MCF 10A (cell line): ENCODE measurements around the gene HADHA. TPM values are rescaled to one million over a fixed set of nuclear protein-coding genes. Genes with fewer than 3 reads are reported as not detected.

Experiments
- BruUV-seq: library from RNA; stranded (reverse); fragments of 400-500 nt; replicated peaks from 2 replicates; lab custom pipeline; 2021; lab: Mats Ljungman, UMichigan
- CTCF ChIA-PET: fragments of 300-600 bp; sonication (Branson Sonifier 250); formaldehyde crosslinking; extraction: SDS; loops from one replicate; lab custom pipeline; 2021; ENCODE audit warnings: antibody characterized with exemption, inconsistent platforms; lab: Yijun Ruan, JAX
- POLR2A ChIA-PET: fragments of 300-600, 350-650 bp; sonication (Branson Sonifier 250); formaldehyde crosslinking; extraction: SDS; loops from one replicate; lab custom pipeline; 2020; ENCODE audit warnings: antibody characterized with exemption, inconsistent platforms; lab: Yijun Ruan, JAX
- DNase-seq: peaks from one replicate; pipeline ENCODE4 v3.0.0-alpha.2; 2018; ENCODE audit not compliant: unreplicated experiment
- H3K27ac Mint-ChIP-seq: one replicate; pipeline ENCODE4 v1.8.0; 2022; ENCODE audit warnings: mild to moderate bottlenecking, low read depth, mixed read lengths; ENCODE audit not compliant: unreplicated experiment
- H3K27me3 Mint-ChIP-seq: one replicate; pipeline ENCODE4 v1.8.0; 2022; ENCODE audit warnings: mixed read lengths; ENCODE audit not compliant: insufficient read depth, unreplicated experiment
- H3K36me3 Mint-ChIP-seq: one replicate; pipeline ENCODE4 v1.8.0; 2022; ENCODE audit warnings: mild to moderate bottlenecking, moderate library complexity, mixed read lengths; ENCODE audit not compliant: insufficient read depth, unreplicated experiment
- H3K4me1 Mint-ChIP-seq: one replicate; pipeline ENCODE4 v1.8.0; 2022; ENCODE audit warnings: mixed read lengths; ENCODE audit not compliant: insufficient read depth, unreplicated experiment
- H3K4me3 Mint-ChIP-seq: one replicate; pipeline ENCODE4 v1.8.0; 2022; ENCODE audit warnings: mild to moderate bottlenecking, moderate library complexity, mixed read lengths; ENCODE audit not compliant: unreplicated experiment
- H3K9me3 Mint-ChIP-seq: one replicate; pipeline ENCODE4 v1.8.0; 2022; ENCODE audit warnings: mixed read lengths; ENCODE audit not compliant: unreplicated experiment
- intact Hi-C: fragments of 100-400 bp; cut with micrococcal nuclease; formaldehyde crosslinking; loops from 2 replicates; pipeline ENCODE4 v1.14.1; 2022
- total RNA-seq: library from RNA; stranded (reverse); gene quantifications from 2 replicates; pipeline ENCODE4 v1.2.3, GENCODE V29; 2022
- TF ChIP-seq, protein P1 (sequence below): fragments of 200-600 bp; IDR thresholded peaks from one replicate; pipeline ENCODE4 v1.8.0; 2022; ENCODE audit warnings: antibody characterized with exemption, mild to moderate bottlenecking; ENCODE audit not compliant: unreplicated experiment

The HADHA gene
- total RNA-seq, 1 experiment from 2014 or later, result 152 TPM

DNA sequence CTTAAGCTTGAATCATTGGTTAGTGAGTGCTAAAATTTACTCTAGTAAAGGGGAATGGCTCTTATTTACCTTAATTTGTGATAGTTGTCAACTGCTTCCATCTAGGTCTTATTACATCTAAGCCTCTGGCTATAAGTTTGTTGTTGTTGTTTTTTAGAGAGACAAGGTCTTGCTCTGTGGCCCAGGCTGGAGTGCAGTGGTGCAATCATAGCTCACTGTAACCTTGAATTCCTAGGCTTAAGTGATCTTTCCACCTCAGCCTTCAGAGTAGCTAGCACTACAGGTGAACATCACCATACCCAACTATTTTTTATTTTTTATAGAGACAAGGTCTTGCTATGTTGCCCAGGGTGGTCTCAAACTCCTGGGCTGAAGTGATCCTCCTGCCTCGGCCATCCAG is 6.6 kb downstream of the HADHA start:
- no TSS peak for BruUV-seq
- intact Hi-C loops, result no loop called here

GRCh38 chr2:26235089-26235488 is 9.3 kb downstream of the HADHA start:
- ChIA-PET POLR2A (interaction anchor here (0.7 to 3.0 kb wide), 6 partner anchors 10 to 111 kb away, joined by 3 to 28 read pairs (median 3); partner anchors contain the start of genes HADHA, HADHB and SELENOI), CTCF (interaction anchor here (0.7 to 2.8 kb wide), 9 partner anchors 8 to 654 kb away, joined by 3 to 19 read pairs (median 3); partner anchors contain the start of genes HADHA and HADHB)
- no peak overlapping the region for H3K27ac Mint-ChIP-seq
- no peaks in the 10 kb centered on the region for H3K27me3 Mint-ChIP-seq
- H3K4me1 Mint-ChIP-seq, result peaks cover 17% of the 10 kb centered on the region
- TF ChIP-seq, protein P1, sequence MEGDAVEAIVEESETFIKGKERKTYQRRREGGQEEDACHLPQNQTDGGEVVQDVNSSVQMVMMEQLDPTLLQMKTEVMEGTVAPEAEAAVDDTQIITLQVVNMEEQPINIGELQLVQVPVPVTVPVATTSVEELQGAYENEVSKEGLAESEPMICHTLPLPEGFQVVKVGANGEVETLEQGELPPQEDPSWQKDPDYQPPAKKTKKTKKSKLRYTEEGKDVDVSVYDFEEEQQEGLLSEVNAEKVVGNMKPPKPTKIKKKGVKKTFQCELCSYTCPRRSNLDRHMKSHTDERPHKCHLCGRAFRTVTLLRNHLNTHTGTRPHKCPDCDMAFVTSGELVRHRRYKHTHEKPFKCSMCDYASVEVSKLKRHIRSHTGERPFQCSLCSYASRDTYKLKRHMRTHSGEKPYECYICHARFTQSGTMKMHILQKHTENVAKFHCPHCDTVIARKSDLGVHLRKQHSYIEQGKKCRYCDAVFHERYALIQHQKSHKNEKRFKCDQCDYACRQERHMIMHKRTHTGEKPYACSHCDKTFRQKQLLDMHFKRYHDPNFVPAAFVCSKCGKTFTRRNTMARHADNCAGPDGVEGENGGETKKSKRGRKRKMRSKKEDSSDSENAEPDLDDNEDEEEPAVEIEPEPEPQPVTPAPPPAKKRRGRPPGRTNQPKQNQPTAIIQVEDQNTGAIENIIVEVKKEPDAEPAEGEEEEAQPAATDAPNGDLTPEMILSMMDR, result peak; percentile 30
- no peaks in the 10 kb centered on the region for H3K9me3 Mint-ChIP-seq
- H3K36me3 Mint-ChIP-seq, result peaks cover 72% of the 10 kb centered on the region
- no peak overlapping the region for H3K4me3 Mint-ChIP-seq
- peak; percentile 15 for DNase-seq
- BruUV-seq, result no TSS peak
- intact Hi-C loops, result loop anchor here (1.0 kb wide), 1 partner anchor 95 kb away; no protein-coding TSS in a partner anchor

More for the DNA sequence above, 6.6 kb downstream of the HADHA start:
- ChIA-PET CTCF (interaction anchor here (0.5 to 2.4 kb wide), 7 partner anchors 11 to 507 kb away, joined by 3 to 11 read pairs (median 4); no protein-coding TSS in a partner anchor), POLR2A (interaction anchor here (0.5 to 13.1 kb wide), 10 partner anchors 10 to 108 kb away, joined by 3 to 272 read pairs (median 4); partner anchors contain the start of genes ADGRF3 and SELENOI)
- no peaks in the 10 kb centered on the region for H3K27me3 Mint-ChIP-seq
- H3K36me3 Mint-ChIP-seq, result peaks cover 65% of the 10 kb centered on the region
- TF ChIP-seq, protein P1, result no peak
- peaks cover 26% of the 10 kb centered on the region for H3K4me1 Mint-ChIP-seq
- no peak for DNase-seq
- no peak overlapping the region for H3K4me3 Mint-ChIP-seq
- H3K27ac Mint-ChIP-seq, result peak overlapping the region; percentile 19
- no peaks in the 10 kb centered on the region for H3K9me3 Mint-ChIP-seq

- Mint-ChIP-seq H3K4me3 (no peak overlapping the region), H3K9me3 (no peaks in the 10 kb centered on the region), H3K36me3 (peaks cover 91% of the 10 kb centered on the region), H3K27me3 (no peaks in the 10 kb centered on the region), H3K27ac (no peak overlapping the region), H3K4me1 (no peaks in the 10 kb centered on the region)
- no peak for DNase-seq
- ChIA-PET POLR2A (interaction anchor here (1.0 to 1.3 kb wide), 3 partner anchors 14 to 115 kb away, joined by 4 read pairs; partner anchors contain the start of genes HADHA and HADHB), CTCF (interaction anchor here (0.5 to 1.1 kb wide), 5 partner anchors 13 to 347 kb away, joined by 3 to 5 read pairs (median 3); no protein-coding TSS in a partner anchor)
- intact Hi-C loops, result no loop called here
- BruUV-seq, result no TSS peak
- TF ChIP-seq, protein P1, result no peak
Measured at GRCh38 chr2:26230806-26231205, 13.6 kb downstream of the HADHA start.

- TF ChIP-seq, protein P1, result no peak
- Mint-ChIP-seq H3K36me3 (peaks cover 85% of the 10 kb centered on the region), H3K4me1 (no peaks in the 10 kb centered on the region), H3K9me3 (no peaks in the 10 kb centered on the region), H3K27ac (no peak overlapping the region), H3K4me3 (no peak overlapping the region), H3K27me3 (no peaks in the 10 kb centered on the region)
- POLR2A ChIA-PET, result interaction anchor here (1.8 kb wide), 1 partner anchor 13 kb away, joined by 5 read pairs; no protein-coding TSS in a partner anchor
- CTCF ChIA-PET, result interaction anchor here (0.9 to 1.6 kb wide), 2 partner anchors 14 to 101 kb away, joined by 3 to 7 read pairs; no protein-coding TSS in a partner anchor
- DNase-seq, result no peak
- intact Hi-C loops, result no loop called here
- BruUV-seq, result no TSS peak
Measured at GRCh38 chr2:26229595-26229994, 14.8 kb downstream of the HADHA start.
